D721Med (cell line): ENCODE results near the gene LRRIQ3.
"Not testable (repeated sequence)": the region's sequence is repeated elsewhere in the genome, so short reads cannot be mapped to it uniquely, and the experiment has no call there.

ENCODE experiments used
- DNase-seq: peaks from one replicate; pipeline ENCODE4 v3.0.0; 2011; ENCODE audit warnings: low spot score; ENCODE audit not compliant: insufficient read length
- FAIRE-seq: peaks from 2 replicates; lab custom pipeline; 2011; peaks lifted over from hg19 to GRCh38; lab: Jason Lieb, UNC
- CTCF ChIP-seq: IDR thresholded peaks from 2 replicates; pipeline ENCODE4 v1.5.1; 2012; ENCODE audit warnings: mild to moderate bottlenecking, control low read depth; ENCODE audit not compliant: insufficient read depth; ENCODE audit errors: missing control alignments

LRRIQ3 gene

GRCh38 chr1:74195339-74195738, 2.6 kb downstream of the LRRIQ3 start:
- TF ChIP-seq CTCF = no peak
- FAIRE-seq (no peak), DNase-seq (no peak)

GRCh38 chr1:74193908-74194307, 4.1 kb downstream of the LRRIQ3 start:
- no peak for DNase-seq
- TF ChIP-seq CTCF = no peak
- FAIRE-seq = no peak

GRCh38 chr1:74180490-74180889, 17.5 kb downstream of the LRRIQ3 start:
- no peak for TF ChIP-seq CTCF
- DNase-seq = no peak
- FAIRE-seq = no peak

- FAIRE-seq, DNase-seq: not testable (repeated sequence)
Observed at GRCh38 chr1:74174423-74174822, 23.6 kb downstream of the LRRIQ3 start.

GRCh38 chr1:74162333-74162732, 35.6 kb downstream of the LRRIQ3 start:
- DNase-seq (no peak), FAIRE-seq (no peak)
- TF ChIP-seq CTCF = no peak

- TF ChIP-seq CTCF = no peak
- DNase-seq = no peak
- no peak for FAIRE-seq
Observed at GRCh38 chr1:74161497-74161896, 36.5 kb downstream of the LRRIQ3 start.

GRCh38 chr1:74160046-74160445, 37.9 kb downstream of the LRRIQ3 start:
- DNase-seq (no peak), FAIRE-seq (no peak)
- TF ChIP-seq CTCF = no peak

- no peak for TF ChIP-seq CTCF
- no peak for FAIRE-seq
- DNase-seq = no peak
Observed at GRCh38 chr1:74145086-74145485, 52.9 kb downstream of the LRRIQ3 start.

- FAIRE-seq = not testable (repeated sequence)
Observed at GRCh38 chr1:74117370-74117769, 80.6 kb downstream of the LRRIQ3 start.

More at GRCh38 chr1:74117370-74117769, 80.6 kb downstream of the LRRIQ3 start:
- DNase-seq = not testable (repeated sequence)
